Fibroblast of lung (primary cell): ENCODE data around the gene PPP2R1B. TPM values are rescaled to one million over a fixed set of nuclear protein-coding genes. Genes with fewer than 3 reads are reported as not detected.

Experiments
- DNase-seq, 2 donors: peaks; one replicate each; pipeline versions ENCODE4 v3.0.0 to v3.0.0-alpha.2; 2010; ENCODE audit warnings: low read depth in 2 of 2
- H2AFZ ChIP-seq: 2 replicates; pipeline ENCODE4 v1.5.1; 2012; ENCODE audit warnings: low read length, control low read depth, inconsistent platforms
- H3K27ac ChIP-seq: 2 replicates; pipeline ENCODE4 v1.5.1; 2011; ENCODE audit warnings: low read length, control low read depth; ENCODE audit not compliant: insufficient read depth
- H3K27me3 ChIP-seq: 2 replicates; pipeline ENCODE4 v1.5.1; 2011; ENCODE audit warnings: mild to moderate bottlenecking, low read length; ENCODE audit not compliant: control insufficient read depth, insufficient read depth
- H3K36me3 ChIP-seq: 2 replicates; pipeline ENCODE4 v1.5.1; 2011; ENCODE audit warnings: low read length; ENCODE audit not compliant: control insufficient read depth, insufficient read depth
- H3K4me1 ChIP-seq: 2 replicates; pipeline ENCODE4 v1.5.1; 2011; ENCODE audit warnings: low read length; ENCODE audit not compliant: control insufficient read depth, insufficient read depth; ENCODE audit errors: extremely low read depth
- H3K4me2 ChIP-seq: 2 replicates; pipeline ENCODE4 v1.5.1; 2011; ENCODE audit warnings: low read length, control low read depth; ENCODE audit not compliant: insufficient read depth; ENCODE audit errors: extremely low read depth
- H3K4me3 ChIP-seq, 4 experiments: fragments of 200-600 bp in 1 of 4; sonication (generic) in 1 of 4; replicated peaks in 1 of 4; 2 replicates each; pipeline ENCODE4 v1.5.1; 2011 to 2016; ENCODE audit warnings: low read length in 4 of 4, low read depth in 3 of 4, mild to moderate bottlenecking in 3 of 4, control low read depth in 2 of 4, inconsistent platforms in 1 of 4, mixed read lengths in 1 of 4; ENCODE audit not compliant: insufficient read depth in 1 of 4; ENCODE audit errors: control extremely low read depth in 1 of 4
- H3K79me2 ChIP-seq: 2 replicates; pipeline ENCODE4 v1.5.1; 2012; ENCODE audit warnings: mild to moderate bottlenecking, low read length, inconsistent platforms; ENCODE audit not compliant: control insufficient read depth, insufficient read depth
- H3K9ac ChIP-seq: 2 replicates; pipeline ENCODE4 v1.5.1; 2011; ENCODE audit warnings: mild to moderate bottlenecking, low read length, control low read depth; ENCODE audit not compliant: insufficient read depth
- H3K9me3 ChIP-seq: 2 replicates; pipeline ENCODE4 v1.5.1; 2012; ENCODE audit warnings: low read depth, low read length; ENCODE audit not compliant: control insufficient read depth, insufficient read depth
- H4K20me1 ChIP-seq: 2 replicates; pipeline ENCODE4 v1.5.1; 2011; ENCODE audit warnings: low read length; ENCODE audit not compliant: control insufficient read depth, insufficient read depth; ENCODE audit errors: extremely low read depth
- CTCF ChIP-seq, 2 donors: IDR thresholded peaks in 1 of 2; conservative IDR thresholded peaks in 1 of 2; 1 replicate in 1 of 2; 2 replicates in 1 of 2; pipeline ENCODE4 v1.5.1; 2011 to 2012; ENCODE audit warnings: low read length in 2 of 2, control low read depth in 1 of 2, inconsistent platforms in 1 of 2, low read depth in 1 of 2, mild to moderate bottlenecking in 1 of 2
- EZH2 ChIP-seq: IDR thresholded peaks from 2 replicates; pipeline ENCODE4 v1.5.1; 2012; ENCODE audit warnings: low read length, control low read depth, mild to moderate bottlenecking; ENCODE audit errors: missing control alignments
- polyA plus RNA-seq, 2 donors: library from polyadenylated mRNA; depleted of rRNA in 1 of 2; stranded (reverse) in 1 of 2; unstranded in 1 of 2; fragments of >200 nt; gene quantifications; 2 replicates each; pipeline ENCODE4 v1.2.1, GENCODE V29; 2011 to 2012; ENCODE audit warnings: missing spikeins in 1 of 2
- total RNA-seq: library from RNA; depleted of rRNA; stranded (reverse); fragments of >200 nt; gene quantifications from 2 replicates; pipeline ENCODE4 v1.2.1, GENCODE V29; 2014

Gene PPP2R1B
- total and polyA plus RNA-seq, 2 donors (not counting 1 experiment from before 2014, with no cell fraction given), result 40.3 to 43.1 TPM

- DNase-seq, result no peak
- Histone ChIP-seq H3K27me3 (no peaks in the 10 kb centered on the region), H3K36me3 (peaks cover 11% of the 10 kb centered on the region), H3K79me2 (no peaks in the 10 kb centered on the region), H3K27ac (no peak overlapping the region), H3K9me3 (no peaks in the 10 kb centered on the region), H4K20me1 (no peaks in the 10 kb centered on the region), H3K9ac (no peak overlapping the region), H3K4me1 (no peaks in the 10 kb centered on the region), H3K4me2 (no peak overlapping the region), H2AFZ (no peak overlapping the region), H3K4me3 (no peak overlapping the region)
- TF ChIP-seq CTCF (conservative IDR thresholded peaks at IDR 0.05 in 1 of 2, IDR thresholded peaks at IDR 0.05 in 1 of 2; ENCODE audit: low read depth in 1 of 2, low read length in 2 of 2) (no peak), EZH2 (no peak)
Measured at GRCh38 chr11:111756097-111756496, 10.1 kb downstream of the PPP2R1B start.

GRCh38 chr11:111749646-111750045 lies 16.5 kb downstream of the PPP2R1B start:
- H4K20me1 ChIP-seq, result no peaks in the 10 kb centered on the region
- H3K9ac ChIP-seq, result no peak overlapping the region
- H3K9me3 ChIP-seq, result no peaks in the 10 kb centered on the region
- no peaks in the 10 kb centered on the region for H3K27me3 ChIP-seq
- no peak overlapping the region for H3K4me2 ChIP-seq
- DNase-seq, result no peak
- H3K4me3 ChIP-seq, result no peak overlapping the region
- peaks cover 2% of the 10 kb centered on the region for H3K4me1 ChIP-seq
- no peak overlapping the region for H2AFZ ChIP-seq
- no peak for TF ChIP-seq CTCF (conservative IDR thresholded peaks at IDR 0.05 in 1 of 2, IDR thresholded peaks at IDR 0.05 in 1 of 2; ENCODE audit: low read depth in 1 of 2, low read length in 2 of 2)
- TF ChIP-seq EZH2, result no peak
- no peak overlapping the region for H3K27ac ChIP-seq
- H3K36me3 ChIP-seq, result peaks cover 13% of the 10 kb centered on the region
- H3K79me2 ChIP-seq, result peaks cover 7% of the 10 kb centered on the region

- H3K27me3 ChIP-seq, result no peaks in the 10 kb centered on the region
- H3K36me3 ChIP-seq, result peaks cover 12% of the 10 kb centered on the region
- DNase-seq, result no peak
- H3K9ac ChIP-seq, result no peak overlapping the region
- H3K79me2 ChIP-seq, result peaks cover 16% of the 10 kb centered on the region
- H3K9me3 ChIP-seq, result no peaks in the 10 kb centered on the region
- H2AFZ ChIP-seq, result no peak overlapping the region
- H3K27ac ChIP-seq, result no peak overlapping the region
- peaks cover 6% of the 10 kb centered on the region for H3K4me1 ChIP-seq
- H4K20me1 ChIP-seq, result no peaks in the 10 kb centered on the region
- H3K4me3 ChIP-seq, result no peak overlapping the region
- H3K4me2 ChIP-seq, result no peak overlapping the region
- TF ChIP-seq CTCF (conservative IDR thresholded peaks at IDR 0.05 in 1 of 2, IDR thresholded peaks at IDR 0.05 in 1 of 2; ENCODE audit: low read depth in 1 of 2, low read length in 2 of 2) (no peak), EZH2 (no peak)
Measured at GRCh38 chr11:111748035-111748804, 18.0 kb downstream of the PPP2R1B start.
